ENCODE results near the gene TAS1R3.

- TF ChIP-seq CTCF (IDR thresholded peaks at IDR 0.05) (no peak), MAX (CRISPR knock-in tag; IDR thresholded peaks at IDR 0.05) (no peak), ZNF671 (CRISPR knock-in tag; IDR thresholded peaks at IDR 0.05) (no peak), ZNF425 (CRISPR knock-in tag; conservative IDR thresholded peaks at IDR 0.05) (no peak), NFYB (CRISPR knock-in tag; conservative IDR thresholded peaks at IDR 0.05; ENCODE audit: low read depth) (no peak), ZNF121 (CRISPR knock-in tag; IDR thresholded peaks at IDR 0.05) (no peak), ATF6 (CRISPR knock-in tag; IDR thresholded peaks at IDR 0.05) (no peak), JUN (CRISPR knock-in tag; IDR thresholded peaks at IDR 0.05) (no peak), STAT6 (CRISPR knock-in tag; conservative IDR thresholded peaks at IDR 0.05; ENCODE audit: low read depth) (no peak), CREB1 (CRISPR knock-in tag; IDR thresholded peaks at IDR 0.05) (no peak), KAT7 (CRISPR knock-in tag; IDR thresholded peaks at IDR 0.05; ENCODE audit: borderline replicate concordance) (no peak)
Measured at GRCh38 chr1:1345384-1345783, 14.3 kb downstream of the TAS1R3 start.

Data from WTC11 (cell line).